ENCODE data around the gene STX8.
A peak's percentile ranks its signal among the peaks of the same experiment; 100 is the strongest.

STX8 gene

DNA sequence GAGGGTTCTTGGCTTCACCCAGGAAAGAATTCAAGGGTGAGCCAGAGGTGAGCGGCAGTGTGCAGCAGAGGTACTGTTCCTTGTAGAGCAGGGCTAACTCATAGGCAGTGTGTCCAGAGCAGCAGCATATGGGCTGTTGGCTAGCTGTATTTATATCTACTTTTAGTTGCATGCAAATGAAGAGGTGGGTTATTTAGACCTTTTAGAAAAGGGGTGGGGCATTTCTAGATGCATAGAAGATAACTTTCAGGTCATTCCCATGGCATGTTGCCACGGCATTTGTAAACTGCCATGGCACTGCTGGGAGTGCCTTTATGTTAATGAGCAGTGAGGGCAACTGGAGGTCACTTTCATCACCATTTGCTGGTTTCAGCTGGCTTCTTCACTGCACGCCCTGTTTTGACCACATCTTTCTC lies 141.0 kb downstream of the STX8 start:
- TF ChIP-seq CSRNP3 (CRISPR knock-in tag; IDR thresholded peaks at IDR 0.05), result no peak
- no peak for TF ChIP-seq PATZ1 (CRISPR knock-in tag; IDR thresholded peaks at IDR 0.05; ENCODE audit: borderline replicate concordance)
- TF ChIP-seq ESRRG (CRISPR knock-in tag; IDR thresholded peaks at IDR 0.05), result no peak
- TF ChIP-seq POU6F1 (CRISPR knock-in tag; IDR thresholded peaks at IDR 0.05; ENCODE audit: borderline replicate concordance, low read depth), result no peak
- no peak for TF ChIP-seq ZNF8 (CRISPR knock-in tag; IDR thresholded peaks at IDR 0.05)
- ATAC-seq, result peak; percentile 25; the same call in 2 of the 3 replicates

DNA sequence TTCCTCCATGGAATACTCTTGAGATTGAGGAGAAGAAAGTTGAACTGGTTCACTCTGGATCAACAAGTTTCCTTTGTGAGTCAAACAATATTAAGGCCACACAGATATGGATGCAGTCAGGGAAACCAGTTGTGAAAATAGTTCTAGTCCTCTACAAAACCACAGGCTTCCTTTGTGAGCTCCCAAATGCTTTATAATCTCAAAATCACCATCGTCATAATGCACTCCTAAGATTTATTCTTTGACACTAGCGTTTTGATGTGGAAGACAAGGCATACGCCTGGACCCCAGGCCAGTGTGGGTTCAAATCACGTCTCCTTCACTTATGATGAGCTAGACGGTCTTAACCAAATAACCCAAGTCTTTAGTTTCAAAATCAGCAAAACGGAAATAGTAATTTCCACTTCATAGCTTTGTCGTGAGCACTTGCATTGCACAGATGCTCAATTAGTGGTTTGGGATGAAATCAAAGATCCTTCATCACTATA lies 142.6 kb downstream of the STX8 start:
- no peak for ATAC-seq

DNA sequence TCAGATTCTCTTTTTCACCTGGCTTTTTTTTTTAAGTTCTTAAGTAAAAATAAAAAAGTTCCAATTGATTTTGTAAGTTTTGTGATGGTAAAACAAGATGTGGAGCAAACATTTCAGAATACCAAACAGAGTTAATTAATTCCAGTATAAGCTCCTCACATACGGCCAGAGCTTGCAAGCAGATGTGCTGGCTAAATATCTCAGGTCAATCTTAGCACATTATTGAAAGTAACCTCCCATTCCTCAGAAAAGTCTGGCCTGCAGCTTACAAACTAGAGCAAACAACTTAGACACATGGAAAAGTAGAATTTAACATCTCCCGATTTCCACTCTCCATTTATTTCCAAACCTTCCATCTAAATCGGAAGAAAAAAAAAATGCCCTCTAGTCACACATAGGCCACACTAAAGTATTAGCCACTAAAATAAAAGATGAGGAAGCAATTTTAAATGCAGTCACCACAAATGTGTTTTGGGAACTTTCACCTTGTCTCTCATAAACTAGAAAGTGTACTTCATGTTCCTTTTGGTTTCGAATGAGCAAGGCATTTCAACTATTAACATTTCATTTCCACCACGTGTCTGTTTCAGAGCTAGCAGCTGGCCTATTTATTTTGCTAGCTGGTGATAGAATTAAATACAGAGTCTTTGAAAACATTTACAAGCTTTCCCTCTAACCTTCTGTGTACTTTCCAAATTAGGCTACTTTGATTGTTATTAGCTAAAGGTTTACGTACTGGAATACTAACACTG lies 143.3 kb downstream of the STX8 start:
- ATAC-seq, result no peak
- no peak for TF ChIP-seq PATZ1 (CRISPR knock-in tag; IDR thresholded peaks at IDR 0.05; ENCODE audit: borderline replicate concordance)
- TF ChIP-seq GLIS3 (CRISPR knock-in tag; IDR thresholded peaks at IDR 0.05), result no peak
- TF ChIP-seq, protein P1, sequence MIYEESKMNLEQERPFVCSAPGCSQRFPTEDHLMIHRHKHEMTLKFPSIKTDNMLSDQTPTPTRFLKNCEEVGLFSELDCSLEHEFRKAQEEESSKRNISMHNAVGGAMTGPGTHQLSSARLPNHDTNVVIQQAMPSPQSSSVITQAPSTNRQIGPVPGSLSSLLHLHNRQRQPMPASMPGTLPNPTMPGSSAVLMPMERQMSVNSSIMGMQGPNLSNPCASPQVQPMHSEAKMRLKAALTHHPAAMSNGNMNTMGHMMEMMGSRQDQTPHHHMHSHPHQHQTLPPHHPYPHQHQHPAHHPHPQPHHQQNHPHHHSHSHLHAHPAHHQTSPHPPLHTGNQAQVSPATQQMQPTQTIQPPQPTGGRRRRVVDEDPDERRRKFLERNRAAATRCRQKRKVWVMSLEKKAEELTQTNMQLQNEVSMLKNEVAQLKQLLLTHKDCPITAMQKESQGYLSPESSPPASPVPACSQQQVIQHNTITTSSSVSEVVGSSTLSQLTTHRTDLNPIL (CRISPR knock-in tag; IDR thresholded peaks at IDR 0.05; ENCODE audit: low read depth), result no peak
- TF ChIP-seq TSHZ2 (CRISPR knock-in tag; IDR thresholded peaks at IDR 0.05), result no peak
- TF ChIP-seq SNAI2 (CRISPR knock-in tag; IDR thresholded peaks at IDR 0.05), result no peak
- TF ChIP-seq TCF4 (CRISPR knock-in tag; IDR thresholded peaks at IDR 0.05; ENCODE audit: borderline replicate concordance), result no peak; the same call in 1 of the 2 replicates
- TF ChIP-seq CSDC2 (CRISPR knock-in tag; IDR thresholded peaks at IDR 0.05), result no peak
- TF ChIP-seq POU6F1 (CRISPR knock-in tag; IDR thresholded peaks at IDR 0.05; ENCODE audit: borderline replicate concordance, low read depth), result no peak
- TF ChIP-seq ARNTL (CRISPR knock-in tag; IDR thresholded peaks at IDR 0.05; ENCODE audit: borderline replicate concordance, low read depth), result no peak
- no peak for TF ChIP-seq ESRRG (CRISPR knock-in tag; IDR thresholded peaks at IDR 0.05)
- no peak for TF ChIP-seq BACH2 (CRISPR knock-in tag; IDR thresholded peaks at IDR 0.05; ENCODE audit: borderline replicate concordance)
- TF ChIP-seq ZNF565 (CRISPR knock-in tag; conservative IDR thresholded peaks at IDR 0.05; ENCODE audit: low read depth), result no peak
- no peak for TF ChIP-seq RARB (CRISPR knock-in tag; IDR thresholded peaks at IDR 0.05)
- no peak for TF ChIP-seq ZC3H10 (CRISPR knock-in tag; IDR thresholded peaks at IDR 0.05)
- TF ChIP-seq PPARA (CRISPR knock-in tag; IDR thresholded peaks at IDR 0.05; ENCODE audit: borderline replicate concordance), result no peak
- no peak for TF ChIP-seq CSRNP3 (CRISPR knock-in tag; IDR thresholded peaks at IDR 0.05)
- TF ChIP-seq ZFP30 (CRISPR knock-in tag; IDR thresholded peaks at IDR 0.05), result no peak

More for the DNA sequence above, 142.6 kb downstream of the STX8 start:
- no peak for TF ChIP-seq ZNF70 (CRISPR knock-in tag; IDR thresholded peaks at IDR 0.05)
